MG63 (cell line): Measurements from ENCODE around the gene CHRM5. TPM values are rescaled to one million over a fixed set of nuclear protein-coding genes. Genes with fewer than 3 reads are reported as not detected.
A peak's percentile ranks its signal among the peaks of the same experiment; 100 is the strongest.

Experiments
- DNase-seq: peaks from one replicate; pipeline ENCODE4 v3.0.0-alpha.2; 2020
- H3K27me3 ChIP-seq: fragments of 250-450 bp; sonication (Bioruptor Pico); 2 replicates; pipeline ENCODE4 v1.5.1; 2020; ENCODE audit warnings: mild to moderate bottlenecking, moderate library complexity
- H3K36me3 ChIP-seq: fragments of 250-450 bp; sonication (Bioruptor Pico); 2 replicates; pipeline ENCODE4 v1.5.1; 2020; ENCODE audit warnings: mild to moderate bottlenecking, moderate library complexity
- H3K4me3 ChIP-seq: fragments of 250-450 bp; sonication (Bioruptor Pico); 2 replicates; pipeline ENCODE4 v1.5.1; 2020; ENCODE audit warnings: mild to moderate bottlenecking, moderate library complexity
- H3K9me3 ChIP-seq: fragments of 250-450 bp; sonication (Bioruptor Pico); 2 replicates; pipeline ENCODE4 v1.5.1; 2020; ENCODE audit warnings: mild to moderate bottlenecking, moderate library complexity
- total RNA-seq: library from RNA; depleted of rRNA; stranded (reverse); fragments of >200 nt; shearing (Covaris generic); gene quantifications from 2 replicates; pipeline ENCODE4 v1.2.3, GENCODE V29; 2014; ENCODE audit warnings: low replicate concordance; rRNA removed

The CHRM5 gene, protein sequence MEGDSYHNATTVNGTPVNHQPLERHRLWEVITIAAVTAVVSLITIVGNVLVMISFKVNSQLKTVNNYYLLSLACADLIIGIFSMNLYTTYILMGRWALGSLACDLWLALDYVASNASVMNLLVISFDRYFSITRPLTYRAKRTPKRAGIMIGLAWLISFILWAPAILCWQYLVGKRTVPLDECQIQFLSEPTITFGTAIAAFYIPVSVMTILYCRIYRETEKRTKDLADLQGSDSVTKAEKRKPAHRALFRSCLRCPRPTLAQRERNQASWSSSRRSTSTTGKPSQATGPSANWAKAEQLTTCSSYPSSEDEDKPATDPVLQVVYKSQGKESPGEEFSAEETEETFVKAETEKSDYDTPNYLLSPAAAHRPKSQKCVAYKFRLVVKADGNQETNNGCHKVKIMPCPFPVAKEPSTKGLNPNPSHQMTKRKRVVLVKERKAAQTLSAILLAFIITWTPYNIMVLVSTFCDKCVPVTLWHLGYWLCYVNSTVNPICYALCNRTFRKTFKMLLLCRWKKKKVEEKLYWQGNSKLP
- not detected in 2 replicates for total RNA-seq

DNA sequence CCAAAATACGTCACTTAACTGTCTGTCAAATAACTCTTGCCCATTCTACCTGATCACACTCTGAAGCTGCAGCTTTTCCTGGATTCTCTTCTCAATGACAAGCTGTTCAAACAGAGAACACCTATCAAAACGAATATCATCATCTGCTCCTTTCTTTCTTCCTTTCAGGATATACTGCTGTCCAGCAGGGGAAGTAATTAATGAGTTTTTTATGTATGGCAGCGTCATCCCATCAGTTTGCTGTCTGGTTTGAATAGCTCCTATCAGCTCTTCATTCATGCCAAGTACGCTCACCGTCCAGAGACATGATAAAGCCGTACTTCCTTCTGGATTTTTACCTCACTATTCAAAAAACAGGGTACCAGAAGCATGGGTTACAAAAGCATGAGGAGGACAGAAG lies at the start of gene CHRM5:
Gene CHRM5, plus strand, starts transcription at position 274 of the 400 bp plus-strand sequence. CDS start 94,221 bp downstream, outside the sequence.
- H3K4me3 ChIP-seq, result no peak within 1 kb of the TSS
- DNase-seq, result no peak

DNA sequence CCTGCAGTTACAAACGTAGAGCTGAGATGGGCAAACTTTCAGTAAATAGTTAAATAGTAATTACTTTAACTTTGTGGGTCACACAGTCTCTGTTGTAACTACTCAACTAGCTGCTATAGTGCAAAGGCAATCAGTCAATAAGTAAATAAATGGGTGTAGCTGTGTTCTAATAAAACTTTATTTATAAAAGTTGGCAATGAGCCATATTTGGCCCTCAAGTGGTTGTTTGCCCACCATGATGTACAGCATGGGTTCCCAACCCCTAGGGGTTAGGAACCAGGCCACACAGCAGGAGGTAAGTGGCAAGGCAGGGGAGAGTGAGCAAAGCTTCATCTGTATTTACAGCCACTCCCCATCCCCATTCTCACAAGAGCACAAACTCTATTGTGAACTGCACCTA lies 44.9 kb upstream of the CHRM5 start:
- DNase-seq, result no peak
- no peaks in the 10 kb centered on the region for H3K9me3 ChIP-seq
- no peaks in the 10 kb centered on the region for H3K36me3 ChIP-seq
- no peaks in the 10 kb centered on the region for H3K27me3 ChIP-seq
- no peak overlapping the region for H3K4me3 ChIP-seq

More for the DNA sequence above, at the start of gene CHRM5:
- Histone ChIP-seq H3K9me3 (no peaks in the 10 kb centered on the region), H3K36me3 (no peaks in the 10 kb centered on the region), H3K27me3 (no peaks in the 10 kb centered on the region)

DNA sequence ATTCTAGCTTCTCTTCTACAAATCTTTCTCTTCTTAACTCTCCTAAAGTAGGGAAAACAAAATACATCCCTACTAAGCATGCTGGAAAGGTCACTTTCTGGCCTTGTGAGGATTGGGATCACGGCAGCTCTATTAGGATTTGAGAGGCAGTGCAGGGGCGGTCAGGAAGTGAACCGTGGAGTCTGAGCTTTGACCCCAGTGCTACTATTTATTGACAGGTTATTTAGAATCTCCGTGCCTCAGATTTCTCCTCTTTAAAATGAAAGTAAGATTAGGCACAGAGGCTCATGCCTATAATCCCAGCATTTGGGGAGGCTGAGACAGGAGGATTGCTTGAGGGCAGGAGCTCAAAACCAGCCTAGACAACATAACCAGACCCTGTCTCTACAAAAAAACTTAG lies 42.0 kb upstream of the CHRM5 start:
- no peak for DNase-seq
- no peaks in the 10 kb centered on the region for H3K27me3 ChIP-seq
- H3K9me3 ChIP-seq, result no peaks in the 10 kb centered on the region
- H3K4me3 ChIP-seq, result no peak overlapping the region
- H3K36me3 ChIP-seq, result no peaks in the 10 kb centered on the region

DNA sequence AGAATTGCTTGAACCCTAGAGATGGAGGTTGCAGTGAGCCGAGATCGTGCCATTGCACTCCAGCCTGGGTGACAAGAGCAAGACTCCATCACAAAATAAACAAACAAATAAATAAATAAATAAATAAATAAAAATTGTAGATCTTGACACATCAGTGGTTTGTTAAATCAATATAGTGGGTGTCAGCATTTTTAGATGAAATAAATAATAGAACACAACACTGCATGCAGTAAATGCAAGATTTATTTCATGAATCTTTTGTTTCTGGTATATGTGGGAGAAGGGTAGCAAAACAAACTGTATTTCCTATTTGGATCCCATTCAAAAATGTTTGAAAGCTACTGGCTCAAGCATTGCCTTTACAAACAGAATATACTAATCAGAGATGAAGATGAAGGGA lies 35.6 kb upstream of the CHRM5 start:
- no peaks in the 10 kb centered on the region for H3K36me3 ChIP-seq
- H3K4me3 ChIP-seq, result no peak overlapping the region
- no peaks in the 10 kb centered on the region for H3K9me3 ChIP-seq
- H3K27me3 ChIP-seq, result no peaks in the 10 kb centered on the region
- no peak for DNase-seq

DNA sequence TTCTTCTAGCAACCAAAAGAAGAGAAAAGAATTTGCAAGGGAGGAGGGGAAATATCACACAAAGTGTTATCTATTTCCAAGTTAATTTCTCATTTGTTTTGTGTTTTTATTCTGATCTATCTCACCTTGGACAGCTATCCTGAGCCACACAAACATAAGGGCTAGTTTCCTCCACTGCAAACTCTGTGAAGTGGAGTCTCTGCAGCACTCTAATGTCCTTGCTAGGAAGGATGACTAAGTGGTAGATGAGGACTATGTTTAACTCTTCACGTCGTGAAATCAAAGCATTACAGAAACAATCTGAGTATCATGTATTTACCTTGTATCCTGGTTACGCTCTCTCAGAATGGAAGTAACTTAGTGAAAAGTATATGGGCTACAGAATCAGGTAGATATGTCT lies 33.9 kb upstream of the CHRM5 start:
- H3K27me3 ChIP-seq, result no peaks in the 10 kb centered on the region
- no peaks in the 10 kb centered on the region for H3K36me3 ChIP-seq
- no peaks in the 10 kb centered on the region for H3K9me3 ChIP-seq
- no peak for DNase-seq
- H3K4me3 ChIP-seq, result no peak overlapping the region

DNA sequence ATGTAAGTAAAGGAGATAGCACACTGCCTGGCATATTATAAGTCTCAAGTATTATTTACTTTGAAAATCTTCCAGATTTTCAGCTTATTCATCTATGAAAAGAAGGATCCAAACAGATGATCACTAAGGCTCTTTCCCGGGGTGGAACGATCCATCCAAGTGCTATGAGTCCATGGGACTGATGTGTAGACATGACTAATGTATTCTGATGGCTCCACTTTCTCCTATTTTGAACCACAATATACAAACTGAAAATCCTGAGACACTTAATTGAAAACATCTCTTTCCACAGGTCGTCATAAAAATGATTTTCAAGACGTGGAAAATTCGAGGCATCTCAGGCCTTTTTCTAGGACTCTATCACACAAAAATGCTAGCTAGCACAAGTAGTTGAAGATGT lies 33.4 kb upstream of the CHRM5 start:
- no peaks in the 10 kb centered on the region for H3K27me3 ChIP-seq
- no peak overlapping the region for H3K4me3 ChIP-seq
- peak; percentile 33 for DNase-seq
- no peaks in the 10 kb centered on the region for H3K36me3 ChIP-seq
- H3K9me3 ChIP-seq, result no peaks in the 10 kb centered on the region

DNA sequence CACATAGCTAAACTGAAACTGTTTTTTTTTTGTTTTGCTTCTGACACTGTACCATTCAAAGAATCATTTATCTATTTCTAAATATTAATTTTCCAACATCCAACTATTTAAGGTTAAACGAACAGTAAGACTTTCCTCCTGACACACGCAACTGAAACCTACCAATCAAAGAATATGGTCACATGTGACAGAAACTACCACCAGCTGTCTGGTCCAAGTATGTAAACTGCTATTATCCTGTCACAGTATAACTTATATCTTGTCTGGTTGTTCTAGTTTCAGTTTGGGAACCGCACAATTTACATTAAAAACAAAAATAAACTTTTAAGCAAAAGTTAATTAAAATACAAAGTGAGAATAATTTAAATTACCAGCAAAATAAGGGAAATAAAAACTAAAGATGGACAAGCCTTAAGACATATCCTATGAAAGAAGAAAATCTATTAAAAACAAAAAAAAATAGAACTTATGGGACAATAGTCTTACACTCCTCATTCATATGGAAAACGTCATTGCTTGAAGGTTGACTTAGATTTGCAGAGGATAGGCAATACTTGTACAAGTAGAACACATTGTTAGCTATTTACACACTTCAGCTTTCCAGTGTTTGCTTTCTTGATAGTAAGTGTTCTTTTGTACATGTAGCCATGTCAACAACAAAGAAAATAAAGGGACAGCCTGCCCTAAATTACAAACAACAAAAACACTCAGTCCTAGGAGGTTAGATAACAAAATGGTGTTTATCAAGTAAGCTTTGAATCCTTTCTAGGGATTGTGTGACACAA lies 26.8 kb upstream of the CHRM5 start:
- Histone ChIP-seq H3K4me3 (no peak overlapping the region), H3K36me3 (no peaks in the 10 kb centered on the region), H3K9me3 (no peaks in the 10 kb centered on the region), H3K27me3 (no peaks in the 10 kb centered on the region)
- no peak for DNase-seq

DNA sequence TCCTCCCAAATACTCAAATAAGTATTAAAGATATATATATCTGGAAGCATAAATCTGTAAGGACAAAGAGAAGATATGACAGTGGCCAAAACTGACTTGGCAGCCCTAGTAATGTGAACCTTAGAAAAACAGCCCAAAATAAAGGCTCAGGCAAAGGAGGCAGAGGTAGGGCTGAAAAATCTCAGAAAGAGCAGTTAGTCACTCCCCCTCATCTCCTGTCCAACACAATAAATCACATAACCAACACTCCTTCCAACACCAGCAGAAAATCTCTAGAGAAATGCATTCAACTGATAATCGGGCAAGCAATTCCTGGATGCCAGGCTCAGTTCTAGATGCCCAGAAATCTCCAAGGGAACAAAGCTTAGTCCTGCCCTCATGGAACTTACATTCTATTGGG lies 22.1 kb upstream of the CHRM5 start:
- no peaks in the 10 kb centered on the region for H3K27me3 ChIP-seq
- no peaks in the 10 kb centered on the region for H3K9me3 ChIP-seq
- no peak overlapping the region for H3K4me3 ChIP-seq
- no peaks in the 10 kb centered on the region for H3K36me3 ChIP-seq
- DNase-seq, result no peak

DNA sequence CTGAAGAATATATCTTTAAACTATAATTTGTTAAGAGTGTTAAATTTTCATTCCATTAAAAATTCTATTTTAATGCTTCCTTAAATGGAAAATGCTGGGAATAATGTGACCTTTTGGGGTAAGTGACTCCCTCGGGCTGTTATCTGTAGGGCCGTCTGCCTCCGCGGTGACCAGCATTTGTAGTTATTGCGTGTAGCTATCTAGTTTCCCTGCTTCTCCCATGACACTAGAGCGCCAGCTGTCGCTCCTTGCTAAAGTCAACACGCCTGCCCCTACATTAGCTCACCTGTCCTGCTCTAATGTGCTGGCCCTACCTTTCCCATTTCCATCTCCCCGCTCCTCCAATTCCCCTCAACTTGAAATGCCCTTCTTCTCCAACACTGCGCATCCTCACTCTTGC lies 12.4 kb upstream of the CHRM5 start:
- no peak for DNase-seq
- Histone ChIP-seq H3K27me3 (no peaks in the 10 kb centered on the region), H3K4me3 (no peak overlapping the region), H3K36me3 (no peaks in the 10 kb centered on the region), H3K9me3 (peaks cover 3% of the 10 kb centered on the region; the same call in 1 of the 2 replicates)

DNA sequence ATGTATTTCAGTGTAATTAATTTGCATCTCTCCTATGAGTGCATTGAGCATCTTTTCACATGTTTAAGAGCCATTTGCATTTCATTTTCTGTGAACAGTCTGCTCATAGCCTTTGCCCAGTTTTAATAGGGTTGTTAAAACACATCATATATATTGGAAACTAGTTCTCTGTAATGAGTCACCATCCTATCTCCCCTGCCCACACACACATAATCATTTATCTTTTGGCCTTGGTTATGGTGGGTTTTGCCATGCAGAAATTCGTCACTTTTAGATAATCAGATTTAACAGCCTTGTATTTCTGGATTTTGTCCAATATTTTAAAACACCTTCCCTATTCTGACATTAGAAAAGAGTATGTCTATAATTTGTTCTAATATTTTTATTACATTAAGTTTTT lies 11.9 kb upstream of the CHRM5 start:
- Histone ChIP-seq H3K4me3 (no peak overlapping the region), H3K9me3 (peaks cover 3% of the 10 kb centered on the region; the same call in 1 of the 2 replicates), H3K27me3 (no peaks in the 10 kb centered on the region), H3K36me3 (no peaks in the 10 kb centered on the region)
- no peak for DNase-seq

DNA sequence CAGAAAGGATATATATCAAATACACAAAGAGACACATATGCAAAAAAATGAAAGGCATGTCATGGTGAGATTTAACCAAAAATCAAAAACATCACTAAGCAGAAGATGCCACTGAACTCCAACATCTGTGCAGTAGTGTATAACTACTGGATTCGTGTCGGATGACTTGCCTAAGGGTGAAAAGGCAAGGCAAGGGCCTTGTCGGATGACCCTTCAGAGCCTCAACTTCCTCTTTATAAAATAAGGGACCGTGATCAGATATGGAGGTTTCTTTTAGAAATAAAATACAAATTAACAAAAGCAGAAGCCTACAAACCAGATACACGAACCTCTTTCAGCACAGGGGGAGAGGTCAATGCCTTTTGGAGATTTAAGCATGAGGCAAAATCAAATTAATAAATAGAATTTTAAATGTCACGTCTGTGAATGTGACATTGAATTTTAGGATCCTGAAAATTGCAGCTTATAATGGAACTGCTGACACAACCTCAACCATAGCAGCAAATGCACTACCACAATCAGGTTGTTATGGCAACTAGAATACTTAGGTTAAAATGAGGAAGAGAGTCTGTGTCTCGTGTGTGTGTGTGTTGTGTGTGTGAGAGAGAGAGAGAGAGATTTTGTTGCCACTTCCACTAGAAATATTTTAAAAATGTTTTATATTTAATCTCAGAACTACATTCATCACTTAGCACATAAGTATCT lies 8.3 kb upstream of the CHRM5 start:
- Histone ChIP-seq H3K27me3 (no peaks in the 10 kb centered on the region), H3K9me3 (no peaks in the 10 kb centered on the region), H3K36me3 (no peaks in the 10 kb centered on the region), H3K4me3 (no peak overlapping the region)
- DNase-seq, result no peak

DNA sequence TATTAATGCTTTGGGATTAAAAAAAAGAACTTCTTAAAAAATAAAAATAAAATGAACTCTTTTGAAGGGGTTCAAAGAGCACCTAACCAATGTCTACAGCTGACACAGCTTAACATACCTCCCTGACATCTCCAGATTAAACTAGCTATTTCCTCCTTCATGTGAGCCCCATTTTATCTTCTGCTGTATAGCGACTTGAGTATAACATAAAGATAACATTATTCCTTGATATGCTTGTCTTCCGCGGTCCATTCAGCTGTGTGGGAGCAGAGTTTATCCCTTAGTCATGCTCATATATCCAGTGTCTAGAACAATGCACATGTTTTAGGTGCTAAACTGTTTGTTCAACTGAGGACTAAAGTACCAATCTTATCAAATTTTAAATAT lies 7.8 kb upstream of the CHRM5 start:
- no peak for DNase-seq
- Histone ChIP-seq H3K27me3 (no peaks in the 10 kb centered on the region), H3K9me3 (no peaks in the 10 kb centered on the region), H3K36me3 (no peaks in the 10 kb centered on the region), H3K4me3 (no peak overlapping the region)

DNA sequence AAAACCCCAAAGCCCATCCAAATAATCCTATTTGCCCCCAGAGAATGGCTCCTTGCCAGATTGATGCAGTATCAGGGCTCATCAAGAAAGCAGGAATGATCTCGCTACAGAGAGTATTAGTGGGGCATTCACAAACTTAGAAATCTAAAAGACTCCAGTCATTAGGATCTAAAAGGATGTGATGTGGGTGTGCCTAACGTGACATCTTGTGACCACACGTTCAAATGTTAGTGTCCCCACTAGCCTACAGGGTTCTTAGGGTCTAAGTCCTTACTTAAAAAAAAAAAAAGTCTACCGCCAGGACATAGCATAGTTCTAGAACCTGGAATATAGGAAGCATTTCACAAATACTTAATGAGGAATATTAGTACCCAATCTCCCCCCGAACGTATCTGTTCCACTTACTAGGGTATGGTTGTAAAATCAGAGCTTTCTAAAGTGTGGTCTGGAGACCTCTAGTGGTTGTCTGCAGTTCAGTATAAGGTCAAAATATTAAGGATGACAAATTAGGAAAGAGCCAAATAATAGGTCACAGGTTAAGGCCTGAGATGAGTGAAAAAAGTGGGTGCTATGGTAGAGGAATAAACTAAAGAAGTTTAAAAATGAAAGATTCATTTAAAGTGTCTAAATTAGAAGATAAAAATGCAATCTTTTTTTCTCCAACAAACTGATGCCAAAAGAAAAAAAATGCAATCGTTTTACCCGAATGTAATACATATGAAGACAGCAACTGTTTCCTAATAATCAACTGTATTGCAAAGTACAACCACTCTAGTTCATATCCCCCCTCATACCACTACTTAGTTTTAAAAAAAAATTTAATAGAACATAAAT lies 4.2 kb upstream of the CHRM5 start:
- no peaks in the 10 kb centered on the region for H3K9me3 ChIP-seq
- no peaks in the 10 kb centered on the region for H3K27me3 ChIP-seq
- no peak for DNase-seq
- no peaks in the 10 kb centered on the region for H3K36me3 ChIP-seq
- no peak overlapping the region for H3K4me3 ChIP-seq

DNA sequence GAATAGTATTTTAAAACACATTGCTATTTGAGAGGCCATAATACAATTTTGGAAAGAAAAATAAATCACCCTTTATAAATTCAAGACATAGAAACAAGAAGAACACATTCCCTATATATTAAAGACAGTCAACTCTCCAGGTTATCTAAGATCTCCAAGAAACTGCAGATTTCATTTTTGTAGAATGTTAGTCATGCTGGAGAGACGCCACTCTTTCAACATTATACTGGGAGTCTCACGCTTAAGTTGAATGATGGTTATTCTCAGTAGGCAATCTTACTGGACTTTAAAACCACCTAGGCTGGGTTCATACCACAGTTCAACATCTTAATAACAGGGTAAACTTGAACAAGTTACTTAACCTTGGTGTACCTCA lies 3.6 kb upstream of the CHRM5 start:
- no peaks in the 10 kb centered on the region for H3K9me3 ChIP-seq
- no peak for DNase-seq
- H3K4me3 ChIP-seq, result no peak overlapping the region
- no peaks in the 10 kb centered on the region for H3K36me3 ChIP-seq
- no peaks in the 10 kb centered on the region for H3K27me3 ChIP-seq

DNA sequence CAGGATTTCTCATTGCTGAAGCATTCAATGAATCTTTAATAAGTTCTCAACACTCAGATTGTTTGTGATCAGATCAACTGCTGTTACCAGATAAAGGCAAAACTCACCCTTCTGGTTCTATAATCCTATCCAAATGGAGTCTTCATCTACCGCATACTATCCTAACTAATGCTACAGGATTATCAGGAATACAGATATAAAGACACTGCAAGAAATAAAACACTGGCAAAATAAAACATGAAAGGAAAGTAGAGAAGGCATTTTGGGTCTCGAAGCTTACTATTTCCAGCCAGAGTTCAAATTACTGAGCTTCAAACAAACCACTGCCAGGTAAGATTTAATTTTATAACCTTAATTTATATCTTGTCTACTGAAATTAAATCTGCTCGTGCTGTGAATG lies 524 bp downstream of the CHRM5 start:
- Histone ChIP-seq H3K4me3 (no peak overlapping the region), H3K9me3 (no peaks in the 10 kb centered on the region), H3K36me3 (no peaks in the 10 kb centered on the region), H3K27me3 (no peaks in the 10 kb centered on the region)
- no peak for DNase-seq

DNA sequence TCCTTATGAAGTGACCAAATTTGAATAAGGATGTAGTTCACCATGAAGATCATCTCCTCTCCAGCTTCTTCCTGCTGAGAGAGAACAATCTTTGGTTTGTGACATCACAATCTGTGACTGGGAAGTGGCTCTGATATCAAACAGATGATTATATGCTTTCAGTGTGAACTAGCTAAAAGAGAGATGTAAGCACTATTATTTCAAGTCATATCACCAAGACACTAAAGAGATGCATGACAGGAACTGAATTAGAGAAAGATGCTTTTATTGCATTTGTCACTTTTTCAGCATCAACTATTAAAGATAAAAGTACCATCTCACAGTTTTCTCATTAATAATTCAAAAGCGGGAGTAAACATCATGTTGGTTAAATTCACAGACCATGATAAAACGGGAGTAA lies 3.5 kb downstream of the CHRM5 start:
- DNase-seq, result no peak
- no peaks in the 10 kb centered on the region for H3K36me3 ChIP-seq
- H3K27me3 ChIP-seq, result no peaks in the 10 kb centered on the region
- no peaks in the 10 kb centered on the region for H3K9me3 ChIP-seq
- no peak overlapping the region for H3K4me3 ChIP-seq
